HG03565 (cell line): ENCODE data around the gene PIK3C3.
"Not testable (repeated sequence)": the region's sequence is repeated elsewhere in the genome, so short reads cannot be mapped to it uniquely, and the experiment has no call there.

Experiments
- ATAC-seq: cut with Tn5 transposase; IDR thresholded peaks from one replicate; pipeline ENCODE4 v1.9.1; 2021; ENCODE audit warnings: mild to moderate bottlenecking, moderate library complexity; ENCODE audit not compliant: unreplicated experiment

Gene PIK3C3

DNA sequence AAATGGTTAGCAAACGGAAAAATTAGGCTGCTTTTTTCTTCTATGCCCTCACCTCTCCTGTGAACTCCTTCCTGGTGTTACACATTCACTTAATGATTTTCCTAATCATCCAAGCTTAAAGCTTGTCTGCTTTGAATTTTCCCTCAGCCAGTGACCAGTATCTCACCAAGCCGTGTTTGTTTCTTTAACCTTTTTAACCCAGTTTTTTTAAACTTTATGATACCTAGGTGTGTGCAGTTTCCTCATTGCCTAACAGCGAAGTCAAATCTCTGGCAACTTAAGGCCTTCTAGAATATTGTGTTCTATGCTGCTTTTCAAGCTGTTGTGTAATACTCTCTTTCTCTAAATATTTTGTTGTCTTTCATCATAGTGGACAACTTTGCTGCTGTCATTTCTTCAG is 113.0 kb downstream of the PIK3C3 start:
- no peak for ATAC-seq

DNA sequence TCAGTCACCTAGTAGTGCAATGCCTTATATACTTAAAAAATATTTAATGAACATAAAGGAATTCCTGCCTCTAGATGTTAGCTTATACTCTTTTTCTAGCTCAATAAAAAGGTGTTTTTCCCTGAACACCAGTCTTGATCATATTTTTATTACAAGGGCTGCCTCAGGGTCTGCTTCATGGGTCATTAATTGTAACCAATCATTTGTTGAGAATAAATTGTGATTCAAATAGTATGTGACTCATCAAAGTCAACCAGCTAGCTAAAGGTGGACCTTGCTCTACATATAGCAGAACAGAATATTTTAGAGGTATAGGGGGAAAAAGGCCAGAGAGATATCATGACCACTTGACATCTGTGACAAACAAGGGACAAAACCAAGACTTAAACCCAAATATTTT is 114.0 kb downstream of the PIK3C3 start:
- no peak for ATAC-seq

DNA sequence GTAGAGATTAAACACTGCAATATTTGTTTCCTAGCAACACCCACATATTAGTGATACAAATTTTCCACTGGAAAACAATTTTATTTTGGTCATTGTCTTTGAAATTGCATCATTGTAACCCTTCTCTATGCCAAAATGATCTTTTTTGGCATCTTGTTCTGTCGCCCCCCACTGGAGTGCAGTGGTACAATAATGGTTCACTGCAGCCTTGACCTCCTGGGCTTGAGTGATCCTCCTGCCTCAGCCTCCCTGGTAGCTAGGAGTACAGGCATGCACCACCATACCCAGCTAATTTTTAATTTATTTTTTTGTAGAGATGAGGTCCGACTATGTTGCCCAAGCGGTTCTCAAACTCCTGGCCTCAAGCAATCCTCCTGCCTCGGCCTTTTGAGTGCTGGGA is 117.4 kb downstream of the PIK3C3 start:
- ATAC-seq, result no peak

DNA sequence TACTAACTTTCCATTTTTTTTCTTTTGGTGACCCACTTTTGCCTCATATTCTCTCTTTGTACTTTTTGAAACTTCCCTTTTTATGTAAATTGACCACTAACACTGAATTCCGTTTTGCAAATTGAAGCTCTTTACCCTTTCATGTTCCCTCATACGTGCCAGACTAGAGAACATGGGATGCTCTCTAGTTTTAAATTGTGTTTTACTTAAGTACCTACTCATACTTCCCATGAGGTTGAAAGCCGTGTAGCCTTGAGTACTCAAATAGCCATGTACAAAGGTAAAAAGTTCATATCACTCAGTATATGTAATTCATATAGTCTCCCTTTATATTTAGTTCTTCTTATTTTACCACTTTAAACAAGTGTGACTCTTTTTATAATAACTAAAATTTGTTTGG is 119.7 kb downstream of the PIK3C3 start:
- ATAC-seq, result no peak

DNA sequence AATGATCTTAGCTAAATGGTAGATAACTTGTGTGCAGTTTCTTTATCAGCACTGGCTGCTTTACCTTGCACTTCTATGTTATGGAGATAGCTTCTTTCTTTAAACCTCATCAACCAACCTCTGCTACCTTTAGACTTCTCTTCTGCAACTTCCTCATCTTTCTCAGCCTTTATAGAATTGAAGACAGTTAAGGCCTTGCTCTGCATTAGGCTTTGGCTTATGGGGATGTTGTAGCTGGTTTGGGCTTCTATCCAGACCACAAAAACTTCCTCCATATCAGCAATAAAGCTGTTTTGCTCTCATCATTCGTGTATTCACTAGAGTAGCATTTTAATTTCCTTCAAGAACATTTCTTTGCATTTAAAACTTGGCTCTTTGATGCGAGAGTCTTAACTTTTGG is 123.7 kb downstream of the PIK3C3 start:
- ATAC-seq, result no peak

DNA sequence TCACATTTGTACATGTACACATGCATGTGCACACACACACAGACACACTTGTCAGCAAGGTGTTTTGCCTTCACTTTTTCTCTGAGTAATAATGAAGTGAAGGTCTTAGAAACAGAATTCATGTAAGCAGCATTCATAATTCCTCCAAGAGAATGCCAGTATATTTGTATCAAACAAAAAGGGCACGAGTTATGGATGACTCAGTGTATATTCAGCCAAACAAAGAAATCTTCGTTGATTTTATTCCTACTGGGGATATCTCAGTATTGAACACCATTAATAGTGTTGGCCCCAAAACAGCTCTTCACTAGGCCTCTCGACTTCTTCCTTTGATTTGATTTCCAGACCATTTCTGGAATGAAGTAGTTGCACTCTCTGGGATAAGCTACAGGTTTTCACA is 125.3 kb downstream of the PIK3C3 start:
- no peak for ATAC-seq

DNA sequence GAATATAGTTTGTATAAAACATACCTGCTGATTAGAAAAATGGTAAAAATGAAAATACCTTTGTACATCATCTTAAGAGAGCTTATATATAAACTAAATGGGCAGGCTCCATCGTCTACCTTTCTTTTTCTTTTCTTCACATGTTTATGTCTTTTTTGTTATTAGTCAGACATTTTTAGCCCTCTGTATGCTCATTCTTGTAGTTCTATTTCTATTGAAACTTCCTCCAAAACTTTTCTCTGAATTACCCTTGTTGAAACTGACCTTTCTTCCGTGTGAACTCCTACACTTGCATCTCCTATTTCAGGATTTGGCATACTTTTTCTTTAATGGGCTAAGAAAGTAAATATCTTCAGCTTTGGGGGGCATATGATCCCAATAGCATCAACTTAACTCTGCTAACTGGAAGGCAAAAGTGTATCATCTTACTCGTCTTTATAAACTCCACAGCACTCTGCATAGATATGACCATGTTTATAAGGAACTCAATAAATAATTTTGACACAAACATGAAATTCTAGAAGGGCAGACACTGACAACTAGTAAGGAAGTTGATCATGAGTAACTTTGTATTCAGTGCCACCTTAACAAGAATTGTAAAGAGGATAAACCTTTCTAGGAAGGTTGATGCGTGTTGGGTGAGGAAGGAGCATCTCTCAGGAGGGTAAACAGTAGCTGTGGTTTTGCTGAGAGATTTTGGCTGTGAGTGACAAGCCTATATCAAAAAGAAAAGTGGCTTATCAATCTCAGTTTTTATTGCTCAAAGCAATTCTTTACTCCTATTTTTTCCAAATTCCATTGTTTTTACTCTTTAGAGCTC is 127.6 kb downstream of the PIK3C3 start:
- ATAC-seq, result peak; percentile 47

DNA sequence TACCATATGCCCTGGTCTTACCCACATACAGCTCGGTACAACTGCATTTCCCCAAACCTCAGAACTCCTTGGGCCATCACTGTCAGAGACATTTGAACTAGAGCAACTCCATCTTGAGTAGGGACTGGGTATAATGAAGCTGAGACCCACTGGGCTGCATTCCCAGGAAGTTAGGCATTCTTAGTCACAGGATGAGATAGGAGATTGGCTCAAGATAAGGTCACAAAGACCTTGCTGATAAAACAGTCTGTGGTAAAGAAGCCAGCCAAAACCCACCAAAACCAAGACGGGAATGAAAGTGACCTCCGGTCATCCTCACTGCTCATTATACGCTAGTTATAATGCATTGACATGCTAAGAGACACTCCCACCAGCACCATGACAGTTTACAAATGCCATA is 131.3 kb downstream of the PIK3C3 start:
- no peak for ATAC-seq

DNA sequence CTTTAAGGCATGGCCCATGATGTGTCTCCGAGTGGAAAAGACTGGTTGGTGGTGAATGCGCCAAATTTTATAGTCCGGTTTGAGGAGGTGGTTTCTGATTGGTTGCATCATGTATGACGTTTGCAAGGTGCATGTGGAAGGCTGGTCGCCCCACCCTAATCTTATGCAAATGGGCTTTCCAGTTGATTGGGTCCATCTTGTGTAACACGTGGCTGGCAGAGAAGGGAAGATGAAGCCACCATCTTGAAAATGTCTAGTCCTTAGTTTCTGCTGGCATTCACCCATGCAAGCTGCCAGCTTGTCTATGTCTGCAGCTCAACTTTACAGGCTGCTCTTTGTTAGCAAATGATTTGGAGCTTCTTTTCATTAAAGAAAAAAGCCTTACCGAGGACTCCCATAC is 132.2 kb downstream of the PIK3C3 start:
- ATAC-seq, result no peak

DNA sequence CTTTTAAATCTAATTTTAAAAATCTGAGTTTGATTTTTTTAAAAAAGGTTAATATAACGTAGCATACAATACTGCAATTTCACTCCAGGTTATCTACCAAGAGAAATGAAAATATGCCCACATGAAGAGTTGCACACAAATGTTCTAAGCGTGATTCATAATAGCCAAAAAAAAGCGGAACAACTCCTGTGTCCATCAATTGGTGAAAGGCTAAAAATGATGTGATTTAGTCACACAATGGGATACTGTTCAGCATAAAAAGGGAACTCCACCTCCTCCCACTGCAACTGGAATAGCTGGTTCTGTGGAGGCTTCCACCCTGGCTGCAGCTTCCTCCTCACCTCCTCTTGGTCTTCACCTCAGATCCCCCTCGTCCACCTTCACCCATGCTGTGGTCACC is 132.8 kb downstream of the PIK3C3 start:
- no peak for ATAC-seq

DNA sequence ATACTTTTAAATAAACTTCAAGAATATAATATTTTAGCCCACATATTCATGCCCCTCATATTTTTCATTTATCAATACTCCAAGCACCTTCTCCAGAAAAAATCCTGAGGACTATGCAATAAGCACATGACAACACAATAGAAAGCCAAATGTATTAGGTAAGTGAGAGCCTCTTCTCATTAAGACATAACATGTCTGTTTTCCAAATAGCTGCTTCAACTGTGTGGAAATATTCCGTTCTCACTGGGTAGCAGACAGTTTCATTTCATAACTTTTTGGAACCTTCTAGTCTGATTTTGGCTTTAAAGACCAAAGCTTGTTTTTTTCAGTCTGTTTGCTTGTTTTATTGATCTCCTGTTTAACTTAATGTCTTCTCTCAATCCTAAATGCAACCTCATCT is 137.8 kb downstream of the PIK3C3 start:
- no peak for ATAC-seq

DNA sequence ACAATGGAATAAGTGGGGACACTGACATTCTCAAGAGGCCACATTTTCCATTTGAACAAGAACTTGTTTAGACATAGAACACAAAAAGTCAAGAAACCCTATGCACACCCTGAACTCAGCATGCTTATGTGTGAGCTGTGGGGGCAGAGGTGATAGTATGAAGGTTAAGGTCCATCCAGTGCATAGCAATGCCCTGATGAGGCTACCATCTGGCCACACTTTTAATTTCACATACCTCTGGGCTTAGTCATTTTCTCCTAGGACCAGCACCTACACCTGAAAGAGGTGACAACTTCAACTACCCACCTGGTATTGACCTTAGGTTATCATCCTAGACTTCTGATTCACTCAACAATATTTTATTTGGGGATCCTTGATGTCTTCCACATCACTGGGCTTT is 139.8 kb downstream of the PIK3C3 start:
- no peak for ATAC-seq

DNA sequence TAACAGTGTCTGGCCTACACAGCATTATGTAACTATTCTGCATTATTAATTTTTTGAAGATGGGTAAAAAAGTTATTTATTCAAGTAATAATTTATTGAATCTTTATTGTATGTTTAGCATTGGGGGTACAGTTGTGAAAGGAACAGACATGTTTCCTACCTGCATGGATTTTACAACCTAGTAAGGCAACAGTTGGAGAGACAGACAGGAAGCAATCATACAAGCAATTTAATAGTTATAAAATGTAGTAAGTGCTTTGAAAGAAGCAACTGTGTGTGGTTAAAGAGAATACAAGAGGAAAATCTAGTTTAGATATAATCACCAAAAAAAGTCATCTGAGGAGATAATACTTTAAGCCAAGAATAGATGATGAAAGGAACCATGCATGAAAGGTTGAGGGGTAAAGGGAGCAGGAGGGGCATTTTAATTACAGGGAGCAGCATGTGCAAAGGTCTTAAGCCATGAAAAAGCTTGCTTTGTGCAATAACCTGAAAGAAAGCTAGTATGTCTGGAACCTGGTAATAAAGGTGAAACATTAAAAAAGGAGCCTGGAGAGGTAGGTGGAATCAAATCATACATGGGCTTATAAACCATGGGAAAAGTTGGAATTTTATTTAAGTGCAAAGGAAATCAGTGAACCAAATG is 140.8 kb downstream of the PIK3C3 start:
- no peak for ATAC-seq

DNA sequence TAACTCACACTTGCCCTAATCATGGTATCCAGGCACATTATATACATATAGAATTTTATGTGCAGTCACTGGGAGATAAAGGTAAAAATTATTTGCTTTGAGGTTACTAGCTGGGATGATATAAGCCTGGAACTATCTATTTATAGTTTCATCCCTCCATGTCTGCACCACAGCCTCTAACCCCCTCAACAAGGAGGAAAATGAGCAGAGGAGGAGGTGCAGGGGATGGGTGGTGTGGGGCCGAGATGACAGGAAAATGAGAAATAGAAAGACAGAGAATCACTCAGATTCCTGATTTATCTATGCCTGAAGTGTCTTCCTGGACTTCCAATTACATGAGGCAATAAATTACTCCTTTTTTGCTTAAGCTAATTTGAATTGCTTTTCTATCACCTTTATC is 145.2 kb downstream of the PIK3C3 start:
- no peak for ATAC-seq

DNA sequence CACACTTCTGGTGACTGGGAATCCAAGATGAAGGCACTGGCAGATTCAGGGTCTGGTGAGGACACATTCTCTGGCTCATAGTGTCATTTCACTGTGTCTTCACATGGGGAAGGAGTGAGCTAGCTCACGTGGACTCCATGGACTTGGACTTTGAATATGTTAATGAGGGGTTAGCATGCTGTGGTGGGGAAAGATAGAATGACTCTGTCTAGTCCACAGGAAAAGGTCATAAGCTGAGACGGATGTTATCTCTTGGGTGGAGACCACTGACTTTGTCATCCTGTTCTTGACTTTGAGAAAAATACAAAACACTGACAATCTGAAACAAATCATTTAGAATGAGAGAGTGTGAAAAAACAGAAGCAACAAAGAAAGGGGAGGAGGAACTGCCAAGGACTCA is 145.9 kb downstream of the PIK3C3 start:
- no peak for ATAC-seq

DNA sequence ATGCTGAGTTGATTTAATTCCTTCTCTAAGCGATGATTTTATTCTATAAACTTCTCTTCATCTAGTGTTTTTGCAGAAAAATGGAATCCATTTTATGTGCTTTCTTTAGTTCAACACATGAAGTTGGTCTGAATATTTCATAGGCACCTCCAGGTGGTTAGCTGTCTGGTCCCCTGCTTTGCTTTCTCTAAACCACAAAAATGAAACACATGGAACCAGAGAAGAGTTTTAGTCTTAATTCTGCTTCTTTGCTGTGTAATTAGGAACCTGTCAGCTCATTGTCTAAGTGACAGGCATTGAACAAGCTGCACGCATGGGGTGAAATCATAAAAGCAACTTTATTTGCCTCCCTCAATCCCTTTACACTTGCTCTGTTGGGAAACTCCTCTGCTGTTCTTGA is 150.4 kb downstream of the PIK3C3 start:
- ATAC-seq, result no peak

DNA sequence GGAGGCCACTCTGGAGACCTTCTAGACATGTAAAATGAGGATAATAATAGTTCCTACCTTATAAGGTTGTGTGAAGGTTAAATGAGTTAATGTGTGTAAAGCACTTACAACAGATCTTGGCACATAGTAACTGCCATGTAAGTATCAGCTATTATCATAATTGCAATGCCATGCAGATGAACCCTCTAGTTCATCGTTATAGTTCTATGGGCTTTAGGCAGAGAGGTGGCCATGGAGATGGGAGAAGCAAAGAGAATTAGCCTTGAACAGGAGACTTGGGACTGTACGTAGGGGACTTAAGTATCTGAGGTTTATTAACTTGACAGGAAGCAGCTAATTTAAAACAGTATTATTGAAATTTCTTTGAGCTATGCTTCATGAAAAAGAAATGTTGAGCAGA is 151.8 kb downstream of the PIK3C3 start:
- ATAC-seq, result no peak

DNA sequence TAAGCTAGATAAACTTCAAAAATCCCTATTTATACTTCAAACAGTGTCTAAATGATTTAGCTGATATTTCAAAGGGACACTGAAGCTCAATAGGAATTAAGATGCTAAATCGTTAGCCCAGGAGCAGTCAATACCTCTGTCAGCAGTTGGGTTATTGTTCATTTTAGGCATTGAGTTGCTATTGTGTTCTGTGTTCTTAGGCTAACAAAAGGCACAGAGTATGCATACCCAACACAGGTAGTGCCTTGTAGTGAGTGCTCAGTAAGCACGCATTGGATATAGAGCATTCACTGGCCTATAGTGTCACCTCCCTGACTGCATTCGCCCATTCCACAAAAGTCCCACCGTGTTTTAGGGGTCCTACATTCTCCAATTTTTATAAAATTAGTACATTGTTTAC is 152.3 kb downstream of the PIK3C3 start:
- no peak for ATAC-seq

DNA sequence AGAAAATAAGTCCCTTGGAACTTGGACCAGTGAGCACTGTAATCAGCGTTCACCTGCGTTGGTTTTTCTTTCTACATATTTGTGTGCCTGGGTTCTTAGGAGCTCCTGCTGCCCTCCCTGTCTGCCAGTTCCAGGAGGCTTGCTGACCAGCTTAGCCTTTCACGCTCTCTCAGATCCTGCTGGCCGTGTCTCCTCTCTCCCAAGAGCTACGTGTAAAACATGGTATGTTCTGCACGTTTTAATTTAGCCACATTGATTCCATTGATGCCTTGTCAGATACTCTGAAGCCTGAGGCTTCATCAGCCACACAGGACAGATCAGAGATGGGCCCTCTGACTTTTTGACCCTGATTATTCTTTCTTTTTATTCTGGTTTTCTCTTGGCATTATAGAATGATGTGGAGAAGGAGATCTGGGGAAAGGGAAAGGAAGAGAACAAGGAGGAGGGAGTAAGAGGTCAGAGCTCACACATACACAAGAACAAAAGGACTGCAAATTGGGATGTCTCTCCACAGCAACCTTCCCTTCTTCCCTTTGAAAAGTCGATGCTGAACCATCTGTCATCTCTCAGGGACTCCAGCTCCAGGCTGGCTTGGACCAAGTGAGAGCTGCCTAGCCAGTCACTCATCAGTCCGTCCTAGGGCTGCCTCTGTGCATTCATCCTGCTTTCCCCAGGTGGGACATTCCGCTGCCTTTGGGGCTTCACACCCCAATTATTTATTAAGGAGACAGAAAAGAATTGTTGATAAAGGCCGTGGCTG is 152.8 kb downstream of the PIK3C3 start:
- ATAC-seq, result no peak

DNA sequence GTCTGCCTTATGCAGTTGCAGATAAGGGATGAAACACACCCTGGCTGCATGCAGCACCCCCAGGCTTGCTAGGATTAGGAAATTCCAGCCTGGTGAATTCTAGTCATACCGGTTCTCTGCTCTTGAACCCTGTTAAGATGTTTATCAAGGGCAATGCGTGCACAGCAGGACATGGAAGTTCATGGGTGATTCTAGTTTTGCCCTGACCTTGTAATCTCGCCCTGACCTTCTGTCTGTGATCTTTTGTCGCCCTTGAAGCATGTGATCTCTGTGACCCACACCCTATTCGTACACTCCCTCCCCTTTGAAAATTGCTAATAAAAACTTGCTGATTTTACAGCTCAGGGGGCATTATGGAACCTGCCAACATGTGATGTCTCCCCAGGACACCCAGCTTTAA is 157.1 kb downstream of the PIK3C3 start:
- ATAC-seq, result not testable (repeated sequence)

DNA sequence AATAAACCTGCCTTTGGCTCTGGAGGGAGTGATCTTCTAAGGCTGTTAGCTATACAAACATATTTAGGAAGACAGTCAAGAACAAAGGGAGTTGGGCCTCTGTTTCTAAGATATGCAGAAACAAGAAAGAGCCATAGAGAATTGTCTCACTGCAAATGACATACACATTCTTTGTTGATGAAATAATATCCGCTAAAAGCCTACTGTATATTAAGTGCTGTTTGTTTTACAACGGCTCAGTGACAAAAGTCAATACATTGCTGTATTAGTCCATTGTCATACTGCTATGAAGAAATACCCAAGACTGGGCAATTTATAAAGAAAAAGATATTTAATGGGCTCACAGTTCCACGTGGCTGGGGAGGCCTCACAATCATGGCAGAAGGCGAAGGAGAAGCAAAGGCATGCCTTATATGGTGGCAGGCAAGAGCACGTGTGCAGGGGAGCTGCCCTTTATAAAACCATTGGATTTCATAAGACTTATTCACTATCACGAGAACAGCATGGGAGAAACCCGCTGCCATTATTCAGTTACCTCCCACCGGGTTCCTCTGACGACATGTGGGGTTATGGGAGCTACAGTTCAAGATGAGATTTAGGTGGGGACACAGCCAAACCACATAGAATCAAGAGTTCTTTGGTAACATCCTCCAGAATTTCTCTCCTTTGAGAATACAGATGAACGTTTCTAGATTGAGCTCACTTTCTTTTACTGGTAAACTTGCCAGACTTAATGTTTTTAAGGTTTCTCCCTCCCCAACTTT is 157.8 kb downstream of the PIK3C3 start:
- no peak for ATAC-seq
